OCI-LY1 (cell line): ENCODE results near the gene GPR68.

ENCODE experiments used
- H2AFZ ChIP-seq: fragments of 200-600 bp; sonication (generic), shearing (Covaris generic); 2 replicates; pipeline ENCODE4 v1.6.0; 2014; ENCODE audit warnings: antibody characterized with exemption, mild to moderate bottlenecking, low read length
- H3F3A ChIP-seq: fragments of 200-600 bp; sonication (generic), shearing (Covaris generic); 2 replicates; pipeline ENCODE4 v1.6.0; 2014; ENCODE audit warnings: mild to moderate bottlenecking, antibody characterized with exemption, low read length, moderate library complexity; ENCODE audit not compliant: insufficient read depth
- H3K27ac ChIP-seq: fragments of 200-600 bp; sonication (generic); 2 replicates; pipeline ENCODE4 v1.5.1; 2014; ENCODE audit warnings: low read length, mixed run types, mild to moderate bottlenecking, low read depth; ENCODE audit not compliant: poor library complexity, severe bottlenecking
- H3K27me3 ChIP-seq: fragments of 200-600 bp; sonication (generic); 2 replicates; pipeline ENCODE4 v1.6.0; 2014; ENCODE audit warnings: antibody characterized with exemption, mild to moderate bottlenecking, low read length, moderate library complexity; ENCODE audit not compliant: insufficient read depth
- H3K36me3 ChIP-seq: fragments of 200-600 bp; sonication (generic); 2 replicates; pipeline ENCODE4 v1.6.1; 2014; ENCODE audit warnings: mild to moderate bottlenecking, antibody characterized with exemption, low read length, moderate library complexity, mixed read lengths; ENCODE audit not compliant: insufficient read depth
- H3K4me1 ChIP-seq: fragments of 200-600 bp; sonication (generic); 2 replicates; pipeline ENCODE4 v1.5.1; 2014; ENCODE audit warnings: mild to moderate bottlenecking, low read length, moderate library complexity; ENCODE audit not compliant: insufficient read depth, severe bottlenecking
- H3K4me2 ChIP-seq: fragments of 200-600 bp; sonication (generic), shearing (Covaris generic); 2 replicates; pipeline ENCODE4 v1.6.1; 2014; ENCODE audit warnings: low read length
- H3K4me3 ChIP-seq: fragments of 200-600 bp; sonication (generic); 2 replicates; pipeline ENCODE4 v1.5.1; 2014; ENCODE audit warnings: low read length, low read depth, mild to moderate bottlenecking, mixed read lengths; ENCODE audit not compliant: poor library complexity, severe bottlenecking
- H3K79me2 ChIP-seq: fragments of 200-600 bp; shearing (Covaris generic); 2 replicates; pipeline ENCODE4 v1.6.1; 2016; ENCODE audit warnings: mixed run types, low read length, mixed read lengths; ENCODE audit not compliant: insufficient read depth
- H3K9ac ChIP-seq: fragments of 200-600 bp; sonication (generic), shearing (Covaris generic); 2 replicates; pipeline ENCODE4 v1.6.1; 2014; ENCODE audit warnings: mild to moderate bottlenecking, low read length, mixed read lengths
- H3K9me2 ChIP-seq: fragments of 200-600 bp; sonication (generic), shearing (Covaris generic); 2 replicates; pipeline ENCODE4 v1.6.1; 2014; ENCODE audit warnings: low read depth, mild to moderate bottlenecking, low read length, mixed read lengths
- H3K9me3 ChIP-seq: fragments of 200-600 bp; shearing (Covaris generic); 2 replicates; pipeline ENCODE4 v1.6.1; 2014; ENCODE audit warnings: low read length, mixed read lengths
- H4K20me1 ChIP-seq: fragments of 200-600 bp; sonication (generic), shearing (Covaris generic); 2 replicates; pipeline ENCODE4 v1.6.0; 2016; ENCODE audit warnings: mild to moderate bottlenecking, low read length; ENCODE audit not compliant: insufficient read depth
- CTCF ChIP-seq: fragments of 200-600 bp; sonication (generic), shearing (Covaris generic); IDR thresholded peaks from 2 replicates; pipeline ENCODE4 v1.5.1; 2017; ENCODE audit warnings: mild to moderate bottlenecking, antibody characterized with exemption, low read length, moderate library complexity, mixed read lengths
- EZH2 ChIP-seq: fragments of 200-600 bp; sonication (generic), shearing (Covaris generic); IDR thresholded peaks from 2 replicates; pipeline ENCODE4 v1.8.0; 2017; ENCODE audit warnings: borderline replicate concordance, mixed run types, mild to moderate bottlenecking, antibody characterized with exemption, low read length, moderate library complexity, mixed read lengths

Gene GPR68

GRCh38 chr14:91292491-91292890 lies 48.0 kb upstream of the GPR68 start:
- H3K9ac ChIP-seq, result no peak overlapping the region
- H3K36me3 ChIP-seq, result peaks cover 98% of the 10 kb centered on the region
- H4K20me1 ChIP-seq, result no peaks in the 10 kb centered on the region
- H3K4me3 ChIP-seq, result no peak overlapping the region
- H3K27me3 ChIP-seq, result no peaks in the 10 kb centered on the region
- no peaks in the 10 kb centered on the region for H3K9me3 ChIP-seq
- H3K9me2 ChIP-seq, result no peaks in the 10 kb centered on the region
- H3K27ac ChIP-seq, result no peak overlapping the region
- peaks cover 6% of the 10 kb centered on the region for H3K4me1 ChIP-seq
- 0 out of 2 replicates have a peak, but pooled peaks cover 3% of the 10 kb centered on the region for H3F3A ChIP-seq
- H2AFZ ChIP-seq, result no peak overlapping the region
- H3K4me2 ChIP-seq, result no peak overlapping the region
- TF ChIP-seq EZH2, result no peak
- no peak for TF ChIP-seq CTCF
- no peaks in the 10 kb centered on the region for H3K79me2 ChIP-seq

DNA sequence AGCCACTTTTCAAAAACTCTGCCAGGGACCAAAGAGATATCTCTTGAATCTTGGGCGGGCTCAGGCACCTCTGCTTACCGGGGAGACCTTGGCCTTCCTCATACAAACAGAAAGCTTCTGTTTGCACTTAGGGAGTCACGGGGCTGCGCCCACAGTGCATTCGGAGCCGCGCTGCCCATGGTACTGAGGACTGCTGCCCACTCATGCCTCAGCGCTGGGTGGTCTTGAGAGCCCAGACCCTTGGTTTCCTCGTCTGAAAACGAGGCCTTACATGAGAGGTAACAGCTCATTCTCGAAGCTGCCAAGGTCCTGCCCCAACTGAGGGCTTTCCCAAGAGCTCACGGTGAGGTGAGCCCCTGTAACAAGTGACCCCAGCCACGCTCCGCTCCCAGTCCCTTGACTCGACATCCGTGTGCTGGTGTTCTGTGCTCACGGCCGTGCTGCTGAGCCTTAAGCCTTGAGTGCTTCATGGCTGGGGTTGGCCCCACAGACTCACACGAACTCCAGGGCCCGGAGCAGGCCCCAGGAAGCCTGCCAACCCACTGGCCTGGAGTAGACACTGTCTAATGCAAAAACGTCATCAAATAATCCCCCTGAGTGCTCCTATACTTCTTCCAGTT lies 47.4 kb upstream of the GPR68 start:
- Histone ChIP-seq H3K36me3 (peaks cover 98% of the 10 kb centered on the region), H4K20me1 (no peaks in the 10 kb centered on the region), H3K27ac (no peak overlapping the region), H3K9me3 (no peaks in the 10 kb centered on the region), H3K4me1 (peaks cover 6% of the 10 kb centered on the region), H2AFZ (no peak overlapping the region), H3K9ac (no peak overlapping the region), H3K4me2 (no peak overlapping the region), H3K4me3 (no peak overlapping the region), H3F3A (0 out of 2 replicates have a peak, but pooled peaks cover 3% of the 10 kb centered on the region), H3K9me2 (no peaks in the 10 kb centered on the region), H3K27me3 (no peaks in the 10 kb centered on the region), H3K79me2 (no peaks in the 10 kb centered on the region)
- TF ChIP-seq CTCF (no peak), EZH2 (no peak)

DNA sequence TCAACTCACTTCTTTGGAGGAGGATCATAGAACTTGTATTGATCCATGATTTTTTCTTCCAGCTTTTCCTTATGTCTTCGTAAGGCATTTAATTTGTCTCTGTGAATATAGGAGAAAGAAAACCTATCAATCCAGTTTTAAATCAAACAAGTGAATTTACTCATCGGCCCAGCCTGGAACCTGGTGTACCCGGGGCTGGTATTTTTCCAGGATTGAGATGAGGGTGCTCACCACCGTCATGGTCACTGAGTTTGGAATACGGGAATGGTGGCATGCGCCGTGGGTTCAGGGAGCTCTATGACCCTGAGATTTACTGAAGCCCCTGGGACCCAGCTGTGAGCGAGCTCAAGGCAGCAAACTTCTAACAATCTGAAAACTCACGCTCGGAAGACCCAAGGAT lies 46.5 kb upstream of the GPR68 start:
- H4K20me1 ChIP-seq, result no peaks in the 10 kb centered on the region
- no peak overlapping the region for H3K27ac ChIP-seq
- H3K79me2 ChIP-seq, result no peaks in the 10 kb centered on the region
- H3K9me2 ChIP-seq, result no peaks in the 10 kb centered on the region
- no peak overlapping the region for H3K9ac ChIP-seq
- TF ChIP-seq EZH2 (no peak), CTCF (no peak)
- H3K4me1 ChIP-seq, result peaks cover 15% of the 10 kb centered on the region
- H3K4me2 ChIP-seq, result no peak overlapping the region
- H3K4me3 ChIP-seq, result no peak overlapping the region
- no peak overlapping the region for H2AFZ ChIP-seq
- H3K9me3 ChIP-seq, result no peaks in the 10 kb centered on the region
- H3F3A ChIP-seq, result 0 out of 2 replicates have a peak, but pooled peaks cover 3% of the 10 kb centered on the region
- no peaks in the 10 kb centered on the region for H3K27me3 ChIP-seq
- peaks cover 98% of the 10 kb centered on the region for H3K36me3 ChIP-seq
